Suprapubic skin (tissue), 4 donors: ENCODE data around the gene CEP41.

Experiments
- CTCF ChIP-seq, 2 donors: fragments of 200-600 bp in 1 of 2; fragments of 450-650 bp in 1 of 2; sonication (generic) in 1 of 2; IDR thresholded peaks; one replicate each; pipeline ENCODE4 v1.5.1; 2016 to 2019; ENCODE audit warnings: antibody characterized with exemption in 2 of 2, mild to moderate bottlenecking in 1 of 2, moderate library complexity in 1 of 2
- EP300 ChIP-seq: sonication (generic); formaldehyde crosslinking; IDR thresholded peaks from one replicate; pipeline ENCODE4 v1.6.1; 2017; ENCODE audit warnings: antibody characterized with exemption
- POLR2A ChIP-seq, 2 donors: fragments of 450-650 bp; IDR thresholded peaks; one replicate each; pipeline ENCODE4 v1.6.1; 2017; ENCODE audit warnings: antibody characterized with exemption in 2 of 2, mild to moderate bottlenecking in 2 of 2, moderate library complexity in 2 of 2
- POLR2AphosphoS5 ChIP-seq, 3 donors: sonication (generic); formaldehyde crosslinking; IDR thresholded peaks; one replicate each; pipeline ENCODE4 v1.6.1; 2017; ENCODE audit warnings: antibody characterized with exemption in 3 of 3

- TF ChIP-seq CTCF (IDR thresholded peaks at IDR 0.05) (no peak), POLR2A (IDR thresholded peaks at IDR 0.05) (no peak), EP300 (no peak), POLR2AphosphoS5 (IDR thresholded peaks at IDR 0.05) (no peak)
Observed at GRCh38 chr7:130367836-130368746, 72.7 kb downstream of the CEP41 start.
